ENCODE data around the gene OR4F6.
"Not testable (repeated sequence)": the region's sequence is repeated elsewhere in the genome, so short reads cannot be mapped to it uniquely, and the experiment has no call there.

The OR4F6 gene

DNA sequence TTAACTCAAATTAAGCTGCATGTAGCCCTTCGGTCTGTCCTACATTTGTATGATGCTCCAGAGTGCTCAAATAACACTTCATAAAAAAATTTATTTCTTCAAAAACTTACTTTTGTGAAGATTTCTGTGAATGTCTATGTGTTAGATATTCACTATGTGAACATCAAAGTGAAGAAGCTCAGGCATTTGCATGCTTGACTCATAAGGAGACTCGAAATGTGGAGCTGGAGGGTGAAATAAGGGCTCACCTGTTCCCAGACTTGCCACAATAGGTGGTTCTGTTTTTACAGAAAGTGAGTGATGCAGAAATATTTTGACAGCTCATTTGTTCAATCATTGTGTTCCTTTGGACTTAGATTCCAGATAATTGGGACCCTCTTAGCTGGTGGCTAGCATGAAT lies 16.9 kb upstream of the OR4F6 start:
- not testable (repeated sequence) for H3K9me3 ChIP-seq (replicated peaks in 1 of 2; ENCODE audit: control insufficient read depth in 2 of 2, insufficient read depth in 1 of 2, low read depth in 1 of 2, low read length in 2 of 2); H3K4ac ChIP-seq (ENCODE audit: low read length); H3K4me3 ChIP-seq (ENCODE audit: low read length in 2 of 2); H3K4me2 ChIP-seq (ENCODE audit: insufficient read depth, low read length, poor library complexity, severe bottlenecking); H2BK5ac ChIP-seq (ENCODE audit: low read length); H4K8ac ChIP-seq (ENCODE audit: low read depth, low read length); H3K14ac ChIP-seq (ENCODE audit: low read length); H3K18ac ChIP-seq (ENCODE audit: low read length); H2BK12ac ChIP-seq (ENCODE audit: low read length); H3K27me3 ChIP-seq (ENCODE audit: control insufficient read depth in 3 of 3, insufficient read depth in 3 of 3, low read depth in 1 of 3, low read length in 3 of 3); H3K4me1 ChIP-seq (ENCODE audit: control insufficient read depth in 2 of 2, insufficient read depth in 1 of 2, low read depth in 1 of 2, low read length in 2 of 2); H3K27ac ChIP-seq (replicated peaks; ENCODE audit: low read length); H2AFZ ChIP-seq (ENCODE audit: low read length); H3K9ac ChIP-seq (ENCODE audit: low read depth, low read length, poor library complexity); DNase-seq (ENCODE audit: low spot score); H2BK15ac ChIP-seq (ENCODE audit: low read length); H4K91ac ChIP-seq (ENCODE audit: low read depth, low read length, poor library complexity); H3K36me3 ChIP-seq (replicated peaks in 1 of 2; ENCODE audit: control insufficient read depth in 2 of 2, insufficient read depth in 2 of 2, low read length in 2 of 2); H2AK5ac ChIP-seq (ENCODE audit: low read depth, low read length); H3K79me1 ChIP-seq (ENCODE audit: low read depth, low read length); H3K23ac ChIP-seq (ENCODE audit: low read depth, low read length, poor library complexity); H2BK120ac ChIP-seq (ENCODE audit: low read depth, low read length)
- WGBS, 2 donors (ENCODE audit: extremely low coverage in 2 of 2, insufficient read length in 2 of 2, insufficient replicate concordance in 1 of 2): no CpG with 5 or more reads among the region's 2 CpGs

DNA sequence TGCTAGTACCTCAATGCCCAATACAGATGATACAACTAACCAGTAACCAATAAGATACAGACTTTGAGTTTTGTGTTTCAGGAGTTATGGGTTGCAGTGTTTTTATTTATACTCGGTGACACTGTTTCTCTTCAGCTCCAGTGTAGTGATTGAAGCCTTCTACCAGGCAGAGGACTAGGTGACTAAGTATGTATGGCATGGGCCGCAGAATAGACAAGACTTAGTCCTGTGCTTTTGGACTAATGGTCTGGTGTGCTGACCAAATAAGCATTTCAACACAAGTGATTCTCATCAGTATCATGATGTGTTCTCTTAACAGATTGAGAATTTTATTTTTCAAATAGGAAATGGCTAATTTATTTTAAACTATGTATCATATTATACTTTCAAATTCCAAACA lies 15.3 kb upstream of the OR4F6 start:
- H3K9ac ChIP-seq (ENCODE audit: low read depth, low read length, poor library complexity); H2AK5ac ChIP-seq (ENCODE audit: low read depth, low read length); H4K91ac ChIP-seq (ENCODE audit: low read depth, low read length, poor library complexity); H3K9me3 ChIP-seq (replicated peaks in 1 of 2; ENCODE audit: control insufficient read depth in 2 of 2, insufficient read depth in 1 of 2, low read depth in 1 of 2, low read length in 2 of 2); H3K18ac ChIP-seq (ENCODE audit: low read length); H3K4me2 ChIP-seq (ENCODE audit: insufficient read depth, low read length, poor library complexity, severe bottlenecking); H3K36me3 ChIP-seq (replicated peaks in 1 of 2; ENCODE audit: control insufficient read depth in 2 of 2, insufficient read depth in 2 of 2, low read length in 2 of 2); H3K4ac ChIP-seq (ENCODE audit: low read length); H3K4me1 ChIP-seq (ENCODE audit: control insufficient read depth in 2 of 2, insufficient read depth in 1 of 2, low read depth in 1 of 2, low read length in 2 of 2); DNase-seq (ENCODE audit: low spot score); H3K27me3 ChIP-seq (ENCODE audit: control insufficient read depth in 3 of 3, insufficient read depth in 3 of 3, low read depth in 1 of 3, low read length in 3 of 3); H4K8ac ChIP-seq (ENCODE audit: low read depth, low read length); H2BK5ac ChIP-seq (ENCODE audit: low read length); H3K27ac ChIP-seq (replicated peaks; ENCODE audit: low read length); H2AFZ ChIP-seq (ENCODE audit: low read length); H3K14ac ChIP-seq (ENCODE audit: low read length); H2BK120ac ChIP-seq (ENCODE audit: low read depth, low read length); H2BK12ac ChIP-seq (ENCODE audit: low read length); H3K79me1 ChIP-seq (ENCODE audit: low read depth, low read length); H3K23ac ChIP-seq (ENCODE audit: low read depth, low read length, poor library complexity); H2BK15ac ChIP-seq (ENCODE audit: low read length); H3K4me3 ChIP-seq (ENCODE audit: low read length in 2 of 2): not testable (repeated sequence)
- no CpG with 5 or more reads among the region's 2 CpGs for WGBS, 2 donors (ENCODE audit: extremely low coverage in 2 of 2, insufficient read length in 2 of 2, insufficient replicate concordance in 1 of 2)

DNA sequence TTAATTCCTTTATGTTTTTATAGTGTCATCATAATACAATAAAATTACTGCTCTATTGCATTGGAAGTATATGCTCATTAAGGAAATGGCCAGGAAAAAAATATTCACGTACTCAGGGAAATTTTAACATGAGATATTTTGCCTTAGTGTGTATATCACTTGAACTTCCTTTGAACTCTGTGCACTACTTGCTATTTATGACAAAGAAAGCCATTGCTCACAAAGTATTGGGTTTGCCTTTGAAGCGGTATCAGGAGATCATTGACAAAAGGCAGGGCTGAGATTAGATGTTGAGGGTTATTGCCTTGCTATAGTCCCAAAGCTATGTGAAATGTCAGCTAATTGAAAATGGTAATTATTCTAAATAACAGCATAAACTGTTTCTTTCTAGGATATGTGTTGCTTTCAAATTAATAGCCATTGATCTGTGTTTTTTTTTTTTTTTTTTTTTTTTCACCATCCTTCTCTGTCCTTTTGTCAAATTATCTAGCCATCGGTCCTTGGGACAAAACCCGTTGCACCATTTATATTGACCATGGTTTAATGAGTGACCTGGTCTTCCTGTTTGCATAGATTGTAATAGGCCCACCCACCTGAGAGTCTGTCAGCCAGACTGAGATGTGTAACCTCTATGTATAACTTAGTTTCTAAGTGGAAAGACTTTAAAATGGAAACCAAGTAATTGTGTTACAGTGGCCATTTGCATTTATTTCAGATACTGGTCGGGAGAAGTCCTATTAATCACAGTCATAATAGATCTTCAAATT lies 14.6 kb upstream of the OR4F6 start:
- H3K27ac ChIP-seq (replicated peaks; ENCODE audit: low read length); H3K36me3 ChIP-seq (replicated peaks in 1 of 2; ENCODE audit: control insufficient read depth in 2 of 2, insufficient read depth in 2 of 2, low read length in 2 of 2); H3K4me3 ChIP-seq (ENCODE audit: low read length in 2 of 2); DNase-seq (ENCODE audit: low spot score); H3K23ac ChIP-seq (ENCODE audit: low read depth, low read length, poor library complexity); H3K79me1 ChIP-seq (ENCODE audit: low read depth, low read length); H3K27me3 ChIP-seq (ENCODE audit: control insufficient read depth in 3 of 3, insufficient read depth in 3 of 3, low read depth in 1 of 3, low read length in 3 of 3); H3K9ac ChIP-seq (ENCODE audit: low read depth, low read length, poor library complexity); H2BK15ac ChIP-seq (ENCODE audit: low read length); H2AFZ ChIP-seq (ENCODE audit: low read length); H4K8ac ChIP-seq (ENCODE audit: low read depth, low read length); H4K91ac ChIP-seq (ENCODE audit: low read depth, low read length, poor library complexity); H2BK12ac ChIP-seq (ENCODE audit: low read length); H3K4me1 ChIP-seq (ENCODE audit: control insufficient read depth in 2 of 2, insufficient read depth in 1 of 2, low read depth in 1 of 2, low read length in 2 of 2); H3K18ac ChIP-seq (ENCODE audit: low read length); H2BK5ac ChIP-seq (ENCODE audit: low read length); H2AK5ac ChIP-seq (ENCODE audit: low read depth, low read length); H2BK120ac ChIP-seq (ENCODE audit: low read depth, low read length); H3K9me3 ChIP-seq (replicated peaks in 1 of 2; ENCODE audit: control insufficient read depth in 2 of 2, insufficient read depth in 1 of 2, low read depth in 1 of 2, low read length in 2 of 2); H3K14ac ChIP-seq (ENCODE audit: low read length); H3K4ac ChIP-seq (ENCODE audit: low read length); H3K4me2 ChIP-seq (ENCODE audit: insufficient read depth, low read length, poor library complexity, severe bottlenecking): not testable (repeated sequence)
- WGBS, 2 donors (ENCODE audit: extremely low coverage in 2 of 2, insufficient read length in 2 of 2, insufficient replicate concordance in 1 of 2): no CpG with 5 or more reads among the region's 5 CpGs

DNA sequence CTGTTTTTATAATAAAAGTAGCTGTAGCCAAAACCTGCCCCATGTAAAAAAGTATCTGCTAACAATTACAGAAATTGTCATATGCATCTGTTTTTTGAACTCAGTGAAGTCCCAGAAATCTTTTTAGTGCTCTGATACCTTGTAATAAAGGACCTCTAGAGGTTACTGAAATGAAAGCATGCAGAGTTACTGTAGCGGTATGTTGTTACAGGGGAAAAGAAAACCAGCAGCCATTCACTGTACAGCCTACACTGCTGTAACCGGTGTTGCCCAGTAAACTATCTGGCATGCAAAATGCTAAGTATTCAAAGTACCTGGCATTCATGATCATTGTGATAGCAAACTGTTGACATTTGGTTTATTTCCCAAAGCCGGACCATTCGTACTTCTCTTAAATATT lies 12.6 kb upstream of the OR4F6 start:
- not testable (repeated sequence) for H3K23ac ChIP-seq (ENCODE audit: low read depth, low read length, poor library complexity); H2BK12ac ChIP-seq (ENCODE audit: low read length); H2BK120ac ChIP-seq (ENCODE audit: low read depth, low read length); H3K4ac ChIP-seq (ENCODE audit: low read length); H3K27ac ChIP-seq (replicated peaks; ENCODE audit: low read length); H3K9me3 ChIP-seq (replicated peaks in 1 of 2; ENCODE audit: control insufficient read depth in 2 of 2, insufficient read depth in 1 of 2, low read depth in 1 of 2, low read length in 2 of 2); H3K36me3 ChIP-seq (replicated peaks in 1 of 2; ENCODE audit: control insufficient read depth in 2 of 2, insufficient read depth in 2 of 2, low read length in 2 of 2); H4K8ac ChIP-seq (ENCODE audit: low read depth, low read length); H3K79me1 ChIP-seq (ENCODE audit: low read depth, low read length); H3K18ac ChIP-seq (ENCODE audit: low read length); DNase-seq (ENCODE audit: low spot score); H2BK5ac ChIP-seq (ENCODE audit: low read length); H3K27me3 ChIP-seq (ENCODE audit: control insufficient read depth in 3 of 3, insufficient read depth in 3 of 3, low read depth in 1 of 3, low read length in 3 of 3); H3K4me1 ChIP-seq (ENCODE audit: control insufficient read depth in 2 of 2, insufficient read depth in 1 of 2, low read depth in 1 of 2, low read length in 2 of 2); H2AFZ ChIP-seq (ENCODE audit: low read length); H3K4me3 ChIP-seq (ENCODE audit: low read length in 2 of 2); H3K14ac ChIP-seq (ENCODE audit: low read length); H2BK15ac ChIP-seq (ENCODE audit: low read length); H2AK5ac ChIP-seq (ENCODE audit: low read depth, low read length); H3K4me2 ChIP-seq (ENCODE audit: insufficient read depth, low read length, poor library complexity, severe bottlenecking); H3K9ac ChIP-seq (ENCODE audit: low read depth, low read length, poor library complexity); H4K91ac ChIP-seq (ENCODE audit: low read depth, low read length, poor library complexity)
- no CpG with 5 or more reads among the region's 4 CpGs for WGBS, 2 donors (ENCODE audit: extremely low coverage in 2 of 2, insufficient read length in 2 of 2, insufficient replicate concordance in 1 of 2)

Measured in neuronal stem cell (in vitro differentiated cells).